Hepatocyte (in vitro differentiated cells): Measurements from ENCODE around the gene SETDB2. TPM values are rescaled to one million over a fixed set of nuclear protein-coding genes. Genes with fewer than 3 reads are reported as not detected.

Experiments
- DNase-seq: peaks from one replicate; pipeline ENCODE4 v3.0.0-alpha.2; 2016; ENCODE audit warnings: low spot score
- H2AFZ ChIP-seq: fragments of 200-600 bp; sonication (generic); 2 replicates; pipeline ENCODE4 v1.6.0; 2016; ENCODE audit warnings: antibody characterized with exemption, mild to moderate bottlenecking
- H3K27ac ChIP-seq: fragments of 200-600 bp; sonication (generic); 2 replicates; pipeline ENCODE4 v1.5.1; 2016; ENCODE audit warnings: mild to moderate bottlenecking
- H3K27me3 ChIP-seq: fragments of 200-600 bp; sonication (generic); 2 replicates; pipeline ENCODE4 v1.6.1; 2016
- H3K36me3 ChIP-seq: fragments of 200-600 bp; sonication (generic); replicated peaks from 2 replicates; pipeline ENCODE4 v1.5.1; 2016; ENCODE audit warnings: low read depth; ENCODE audit not compliant: insufficient read depth
- H3K4me1 ChIP-seq: fragments of 200-600 bp; sonication (generic); 2 replicates; pipeline ENCODE4 v1.5.1; 2016; ENCODE audit warnings: mild to moderate bottlenecking, moderate library complexity; ENCODE audit not compliant: insufficient read depth
- H3K4me2 ChIP-seq: fragments of 200-600 bp; sonication (generic); 2 replicates; pipeline ENCODE4 v1.6.0; 2016
- H3K4me3 ChIP-seq: fragments of 200-600 bp; sonication (generic); 2 replicates; pipeline ENCODE4 v1.5.1; 2016; ENCODE audit warnings: mild to moderate bottlenecking
- H3K79me2 ChIP-seq: fragments of 200-600 bp; sonication (generic); 2 replicates; pipeline ENCODE4 v1.6.0; 2017; ENCODE audit warnings: mild to moderate bottlenecking
- H3K9me2 ChIP-seq: fragments of 200-600 bp; sonication (generic); replicated peaks from 2 replicates; pipeline ENCODE4 v1.6.0; 2017; ENCODE audit warnings: mild to moderate bottlenecking; ENCODE audit not compliant: insufficient read depth
- H3K9me3 ChIP-seq: fragments of 200-600 bp; sonication (generic); 2 replicates; pipeline ENCODE4 v1.5.1; 2016; ENCODE audit warnings: low read depth, mild to moderate bottlenecking
- H4K20me1 ChIP-seq: fragments of 200-600 bp; sonication (generic); 2 replicates; pipeline ENCODE4 v1.6.0; 2016; ENCODE audit warnings: mild to moderate bottlenecking; ENCODE audit not compliant: insufficient read depth, poor library complexity, severe bottlenecking
- CTCF ChIP-seq: fragments of 200-600 bp; sonication (generic); IDR thresholded peaks from 2 replicates; pipeline ENCODE4 v1.5.1; 2016; ENCODE audit warnings: antibody characterized with exemption, mild to moderate bottlenecking; ENCODE audit not compliant: poor library complexity
- EZH2 ChIP-seq: fragments of 200-600 bp; sonication (generic); IDR thresholded peaks from 2 replicates; pipeline ENCODE4 v1.6.1; 2016; ENCODE audit warnings: antibody characterized with exemption, mild to moderate bottlenecking, borderline replicate concordance
- EZH2phosphoT487 ChIP-seq: fragments of 200-600 bp; sonication (generic); IDR thresholded peaks from one replicate; pipeline ENCODE4 v1.6.1; 2018; ENCODE audit warnings: antibody characterized with exemption, mild to moderate bottlenecking, low read depth, moderate library complexity; ENCODE audit not compliant: unreplicated experiment, severe bottlenecking
- WGBS: methylation state at CpG from one replicate; pipeline ENCODE4 v1.1.6; 2016; ENCODE audit warnings: low lambda C conversion rate; ENCODE audit errors: missing lambda C conversion rate; 5-methylcytosine and 5-hydroxymethylcytosine counted together
- polyA plus RNA-seq: library from polyadenylated mRNA; unstranded; fragments of >200 nt; fragmentation: Nextera tagmentation; extraction: Ambion mirVana; gene quantifications from 2 replicates; pipeline ENCODE4 v1.2.1, GENCODE V29; 2016
- total RNA-seq: library from RNA; depleted of rRNA; stranded (reverse); fragments of >200 nt; gene quantifications from 2 replicates; pipeline ENCODE4 v1.2.3, GENCODE V29; 2014

The SETDB2 gene
- total and polyA plus RNA-seq, 2 experiments from 2014 or later, result 8.9 to 14.5 TPM

GRCh38 chr13:49399801-49400472, 44.1 kb upstream of the SETDB2 start:
- H3K4me1 ChIP-seq, result no peaks in the 10 kb centered on the region
- no peak overlapping the region for H2AFZ ChIP-seq
- 42% methylated on average over 1 of the region's 1 CpG for WGBS
- H3K9me3 ChIP-seq, result no peaks in the 10 kb centered on the region
- peaks cover 4% of the 10 kb centered on the region for H3K79me2 ChIP-seq
- no peak for TF ChIP-seq CTCF
- TF ChIP-seq EZH2, result no peak
- TF ChIP-seq EZH2phosphoT487, result no peak
- no peaks in the 10 kb centered on the region for H3K9me2 ChIP-seq
- no peaks in the 10 kb centered on the region for H4K20me1 ChIP-seq
- no peaks in the 10 kb centered on the region for H3K36me3 ChIP-seq
- peak overlapping the region; percentile 30 for H3K27ac ChIP-seq
- peak; percentile 6 for DNase-seq
- no peaks in the 10 kb centered on the region for H3K27me3 ChIP-seq
- H3K4me2 ChIP-seq, result peak overlapping the region; percentile 65
- H3K4me3 ChIP-seq, result no peak overlapping the region

- peak; percentile 71 for DNase-seq
- H3K4me2 ChIP-seq, result peak overlapping the region; percentile 65
- no peak overlapping the region for H3K4me3 ChIP-seq
- 16% methylated on average over 7 of the region's 7 CpGs for WGBS
- peaks cover 4% of the 10 kb centered on the region for H3K79me2 ChIP-seq
- H4K20me1 ChIP-seq, result no peaks in the 10 kb centered on the region
- H3K27me3 ChIP-seq, result no peaks in the 10 kb centered on the region
- H3K9me3 ChIP-seq, result no peaks in the 10 kb centered on the region
- H3K4me1 ChIP-seq, result no peaks in the 10 kb centered on the region
- H2AFZ ChIP-seq, result peak overlapping the region; percentile 3
- H3K9me2 ChIP-seq, result no peaks in the 10 kb centered on the region
- H3K27ac ChIP-seq, result peak overlapping the region; percentile 74
- H3K36me3 ChIP-seq, result no peaks in the 10 kb centered on the region
- TF ChIP-seq EZH2phosphoT487, result no peak
Observed at GRCh38 chr13:49400755-49401659, 43.1 kb upstream of the SETDB2 start.

- H3K36me3 ChIP-seq, result no peaks in the 10 kb centered on the region
- H3K4me1 ChIP-seq, result no peaks in the 10 kb centered on the region
- H2AFZ ChIP-seq, result no peak overlapping the region
- H3K27ac ChIP-seq, result no peak overlapping the region
- TF ChIP-seq EZH2, result no peak
- TF ChIP-seq CTCF, result no peak
- no peak for TF ChIP-seq EZH2phosphoT487
- DNase-seq, result no peak
- no peaks in the 10 kb centered on the region for H3K9me2 ChIP-seq
- no peaks in the 10 kb centered on the region for H3K27me3 ChIP-seq
- H3K9me3 ChIP-seq, result no peaks in the 10 kb centered on the region
- no peak overlapping the region for H3K4me2 ChIP-seq
- H3K4me3 ChIP-seq, result no peak overlapping the region
- H4K20me1 ChIP-seq, result no peaks in the 10 kb centered on the region
- peaks cover under 1% of the 10 kb centered on the region for H3K79me2 ChIP-seq
- 84% methylated on average over 7 of the region's 7 CpGs for WGBS
Observed at GRCh38 chr13:49403996-49404702, 39.9 kb upstream of the SETDB2 start.

- DNase-seq, result no peak
- Histone ChIP-seq H3K4me3 (no peak overlapping the region), H3K4me1 (no peaks in the 10 kb centered on the region), H3K79me2 (no peaks in the 10 kb centered on the region), H3K36me3 (no peaks in the 10 kb centered on the region), H2AFZ (no peak overlapping the region), H3K9me3 (no peaks in the 10 kb centered on the region), H3K9me2 (no peaks in the 10 kb centered on the region), H3K4me2 (no peak overlapping the region), H3K27me3 (no peaks in the 10 kb centered on the region), H3K27ac (no peak overlapping the region), H4K20me1 (no peaks in the 10 kb centered on the region)
- TF ChIP-seq CTCF, result no peak
- no peak for TF ChIP-seq EZH2
- TF ChIP-seq EZH2phosphoT487, result no peak
- WGBS, result 67% methylated on average over 1 of the region's 1 CpG
Observed at GRCh38 chr13:49404703-49405020, 39.4 kb upstream of the SETDB2 start.
